GM21528 (cell line): ENCODE results near the gene CD36.

Experiments
- ATAC-seq: cut with Tn5 transposase; IDR thresholded peaks from one replicate; pipeline ENCODE4 v1.9.1; 2021; ENCODE audit warnings: mild to moderate bottlenecking, moderate library complexity; ENCODE audit not compliant: unreplicated experiment, low FRiP score

The CD36 gene

GRCh38 chr7:80623503-80624252 is 14.8 kb upstream of the CD36 start:
- no peak for ATAC-seq

DNA sequence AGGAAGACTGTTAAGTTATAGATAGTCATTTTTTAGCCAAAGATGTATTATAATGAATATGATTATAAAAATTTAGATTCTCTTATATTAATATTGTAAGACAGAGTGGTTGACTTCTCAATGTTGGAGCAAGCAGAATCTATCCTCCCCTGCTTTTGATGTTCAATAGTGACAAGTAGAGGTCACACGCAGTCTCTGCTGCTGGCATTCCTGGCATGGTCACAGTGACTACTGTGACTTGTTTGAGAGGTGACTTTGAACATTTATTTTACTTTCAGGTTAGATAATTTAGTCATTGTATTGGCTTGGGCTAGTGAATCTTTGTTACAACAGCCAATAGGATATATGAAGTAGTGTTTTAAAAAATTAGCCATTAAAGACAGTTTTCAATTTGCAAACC is 13.7 kb upstream of the CD36 start:
- no peak for ATAC-seq

DNA sequence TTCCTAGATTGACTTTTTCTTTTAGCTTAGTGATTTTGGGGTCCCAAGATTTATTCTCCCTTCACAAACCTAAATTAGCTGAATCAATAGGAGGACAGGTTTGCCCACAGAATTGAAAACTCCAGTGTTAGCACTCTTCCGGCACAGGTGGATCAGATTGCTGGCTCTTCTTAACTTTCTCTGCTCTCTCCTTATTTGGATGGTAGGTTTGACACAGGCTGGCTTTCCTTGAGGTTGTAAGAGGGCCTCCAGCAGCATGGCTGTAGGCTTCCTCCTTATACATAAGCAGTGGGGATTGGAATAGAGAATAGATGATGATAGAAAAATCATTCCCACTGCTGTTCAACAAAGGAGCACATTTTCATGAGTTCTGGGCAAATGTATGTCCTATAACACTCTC is 9.4 kb upstream of the CD36 start:
- no peak for ATAC-seq

DNA sequence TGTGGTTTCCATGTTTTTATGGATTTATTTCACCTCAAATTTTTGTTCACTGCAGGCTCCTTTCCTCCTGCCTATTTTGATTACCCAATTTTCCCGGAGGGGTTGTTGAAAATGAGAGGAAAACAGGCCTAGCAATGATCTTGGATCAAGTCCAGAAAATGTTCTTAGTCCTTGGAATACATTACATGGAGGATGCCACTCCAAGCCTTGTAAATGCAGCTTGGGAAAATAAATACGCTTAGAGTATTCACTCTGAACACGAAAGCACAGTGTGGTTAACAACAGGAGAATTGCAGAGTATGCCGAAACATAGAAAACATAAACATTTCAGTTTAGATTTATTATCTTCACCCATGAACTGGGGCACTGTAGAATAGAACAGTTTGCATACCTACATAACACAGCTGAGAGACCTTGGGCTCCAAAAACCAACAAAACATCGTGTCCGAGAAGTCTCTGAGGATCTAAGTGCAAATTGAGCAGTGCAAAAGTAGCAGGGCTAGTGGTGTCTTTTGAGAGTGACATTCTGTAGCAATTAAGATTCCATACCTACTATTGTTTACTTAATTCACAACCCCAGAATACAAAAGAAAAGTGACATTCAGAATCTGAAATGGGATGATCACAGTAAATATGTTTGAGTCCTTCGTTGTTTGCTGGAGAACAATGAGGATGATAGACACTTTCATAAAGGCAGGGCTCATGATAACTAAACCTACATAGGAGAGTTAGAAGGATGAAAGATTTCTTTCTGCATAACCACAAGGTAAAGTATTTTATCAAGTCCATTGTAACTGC is 7.6 kb upstream of the CD36 start:
- ATAC-seq, result no peak

DNA sequence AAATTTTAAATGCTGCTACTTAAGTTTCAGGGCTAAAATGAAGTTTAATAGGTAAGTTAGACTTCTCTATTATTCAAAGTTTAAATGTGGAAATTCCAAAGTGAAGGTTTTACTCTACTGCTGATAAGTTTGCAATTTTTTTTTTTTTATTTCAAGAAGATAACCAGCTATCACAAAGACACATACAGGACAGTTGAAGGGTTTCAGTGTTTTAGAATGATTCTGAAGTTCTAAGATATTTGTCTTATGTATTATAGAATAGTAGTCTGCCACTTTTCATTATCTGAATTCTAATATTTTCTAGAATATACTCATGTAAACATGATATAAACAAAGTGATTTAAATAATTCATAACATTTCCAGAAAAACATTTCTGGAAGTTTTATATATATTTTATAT is 7.0 kb upstream of the CD36 start:
- no peak for ATAC-seq

DNA sequence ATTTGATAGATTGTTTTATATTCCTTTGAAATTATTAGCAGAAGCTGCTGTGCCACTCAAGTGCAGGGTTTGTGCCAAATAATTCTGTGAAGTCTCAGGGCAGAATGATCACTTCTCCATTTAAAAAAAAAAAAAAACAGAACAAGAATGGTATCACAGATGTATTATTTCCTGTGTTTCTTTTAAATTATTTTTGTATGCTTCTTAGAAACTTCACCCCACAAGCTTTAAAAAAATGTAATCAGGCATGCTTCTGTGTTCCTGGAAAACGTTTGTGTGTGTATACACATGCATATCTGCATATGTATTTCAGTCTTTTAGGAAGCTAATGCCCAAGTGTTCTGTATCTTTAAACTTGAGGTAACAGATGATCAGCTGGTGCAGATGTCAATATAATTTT is 6.3 kb upstream of the CD36 start:
- no peak for ATAC-seq

DNA sequence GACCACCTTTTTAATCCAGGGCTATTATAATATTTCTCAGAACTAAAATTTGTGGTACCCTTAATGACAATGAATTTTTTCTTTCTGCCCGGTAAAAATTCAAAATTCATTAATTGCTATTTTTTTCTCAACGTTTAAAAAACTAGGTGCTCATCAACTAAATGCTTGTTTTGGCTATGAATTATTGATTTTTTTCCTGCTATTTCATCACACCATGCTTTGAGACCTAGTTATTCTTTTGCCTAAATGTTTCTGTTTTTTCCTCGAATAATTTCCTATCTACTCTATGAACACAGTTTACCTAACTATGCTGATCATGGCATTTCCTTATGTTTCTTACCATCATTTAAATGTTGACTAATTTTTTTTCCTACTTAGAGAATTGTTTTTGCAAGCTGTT is 5.6 kb upstream of the CD36 start:
- no peak for ATAC-seq

DNA sequence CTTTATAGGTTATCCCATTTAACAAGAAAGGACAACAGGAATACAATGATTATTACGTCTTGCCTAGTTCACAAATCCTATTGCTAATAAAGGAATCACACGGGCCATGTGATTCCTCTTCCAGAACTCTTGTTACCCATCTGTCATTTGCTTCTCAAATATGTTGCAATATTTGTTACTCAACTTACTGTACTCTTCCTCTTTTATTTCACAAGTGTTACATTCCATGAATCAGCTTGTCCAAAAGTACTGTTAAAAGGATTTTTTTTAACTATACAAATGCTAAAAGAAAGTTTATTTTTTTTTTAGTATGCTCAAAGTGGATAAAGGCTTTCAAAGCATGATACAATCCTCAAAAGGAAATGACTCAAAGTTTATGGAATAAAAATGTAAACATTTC is 3.9 kb upstream of the CD36 start:
- ATAC-seq, result no peak

- ATAC-seq, result no peak
These were observed 2.9 kb upstream of the CD36 start for GRCh38 chr7:80635533-80635932.

- no peak for ATAC-seq
These were observed 2.4 kb upstream of the CD36 start for GRCh38 chr7:80635998-80636397.

- no peak for ATAC-seq
These were observed 1.7 kb upstream of the CD36 start for GRCh38 chr7:80636709-80637108.

GRCh38 chr7:80637454-80637853 is 988 bp upstream of the CD36 start:
- ATAC-seq, result no peak

GRCh38 chr7:80639011-80639410 is 569 bp downstream of the CD36 start:
- ATAC-seq, result no peak

DNA sequence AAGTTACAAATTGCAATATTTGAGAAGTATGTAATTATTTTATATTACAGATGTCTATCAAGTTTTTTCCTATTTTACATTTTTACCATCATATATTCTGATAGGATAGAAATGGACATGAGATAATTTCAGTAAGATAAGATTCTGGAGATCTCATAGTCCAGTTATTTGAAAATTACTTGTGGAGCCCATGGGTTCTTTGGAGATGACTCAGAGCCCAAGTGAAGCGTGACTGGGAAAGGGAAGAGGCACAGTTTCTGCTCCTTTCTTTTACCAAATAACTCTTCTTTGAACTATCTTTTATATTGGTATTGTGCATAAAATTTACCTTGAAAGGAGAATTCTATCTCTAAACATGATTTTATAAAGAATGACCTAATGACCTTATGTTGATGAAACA is 2.4 kb downstream of the CD36 start:
- ATAC-seq, result no peak

GRCh38 chr7:80641548-80641947 is 3.1 kb downstream of the CD36 start:
- ATAC-seq, result no peak

DNA sequence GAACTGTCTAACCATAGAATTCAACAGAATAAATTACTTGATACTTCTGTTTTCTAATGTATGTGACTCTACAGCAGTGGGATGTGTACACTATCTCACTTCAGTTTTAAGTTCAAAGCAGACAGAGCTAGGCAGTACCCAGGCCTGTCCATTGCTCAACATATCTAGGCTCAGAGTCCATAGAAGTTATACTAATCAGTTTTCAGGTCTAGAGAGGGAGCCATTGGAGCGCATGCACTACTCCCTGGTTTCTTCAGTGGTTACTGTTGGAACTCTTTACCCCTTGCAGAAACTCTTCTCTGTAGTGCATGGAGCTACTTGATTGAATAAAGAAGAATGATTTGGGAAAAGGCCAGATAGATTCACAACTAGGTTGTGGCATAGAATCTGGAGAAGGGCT is 4.4 kb downstream of the CD36 start:
- no peak for ATAC-seq

DNA sequence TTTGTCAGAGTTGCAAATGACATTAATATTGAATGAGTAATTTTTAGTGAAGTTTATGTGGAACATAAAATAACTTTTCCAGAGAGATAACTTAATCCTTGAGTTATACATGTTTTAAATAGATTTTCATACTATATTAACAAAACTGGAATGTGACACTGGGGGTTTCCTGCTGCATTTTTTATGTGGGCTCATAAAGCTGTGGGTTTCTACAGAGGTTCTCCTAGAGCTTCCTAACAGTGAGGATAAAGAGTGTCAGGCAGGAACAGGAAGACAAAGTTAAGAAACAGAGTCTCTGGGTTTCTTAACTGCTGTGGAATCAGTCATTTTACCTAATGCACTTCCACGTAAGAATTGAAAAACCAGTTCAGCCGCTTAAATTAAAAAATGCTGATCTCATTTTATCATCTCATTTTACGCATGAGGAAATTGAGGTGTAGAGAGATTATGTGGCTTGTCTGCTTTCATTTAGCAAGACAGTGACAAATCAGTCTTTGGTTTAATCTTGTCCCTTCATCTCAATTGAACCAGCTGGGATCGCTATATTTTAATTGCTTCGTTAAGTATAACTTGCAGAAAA is 5.0 kb downstream of the CD36 start:
- no peak for ATAC-seq

DNA sequence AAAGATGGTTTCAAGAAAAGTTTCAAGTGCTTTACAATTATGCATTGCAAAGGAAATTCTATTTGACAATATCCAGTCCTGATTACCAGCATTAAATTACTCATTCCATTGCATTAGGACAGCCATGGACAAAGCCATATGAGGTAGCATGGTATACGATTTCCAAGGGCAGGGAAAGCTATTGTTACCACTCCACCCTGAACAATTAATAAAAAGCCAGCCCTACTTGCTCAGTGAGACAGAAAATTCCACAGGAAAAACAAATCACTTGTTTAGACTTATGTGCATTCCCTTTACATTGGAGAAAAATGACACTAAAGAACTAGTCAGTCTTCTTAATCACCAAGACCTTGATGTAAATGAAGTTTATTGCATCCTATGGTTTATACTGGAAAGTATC is 5.6 kb downstream of the CD36 start:
- no peak for ATAC-seq

- no peak for ATAC-seq
These were observed 7.8 kb downstream of the CD36 start for GRCh38 chr7:80646083-80646865.

DNA sequence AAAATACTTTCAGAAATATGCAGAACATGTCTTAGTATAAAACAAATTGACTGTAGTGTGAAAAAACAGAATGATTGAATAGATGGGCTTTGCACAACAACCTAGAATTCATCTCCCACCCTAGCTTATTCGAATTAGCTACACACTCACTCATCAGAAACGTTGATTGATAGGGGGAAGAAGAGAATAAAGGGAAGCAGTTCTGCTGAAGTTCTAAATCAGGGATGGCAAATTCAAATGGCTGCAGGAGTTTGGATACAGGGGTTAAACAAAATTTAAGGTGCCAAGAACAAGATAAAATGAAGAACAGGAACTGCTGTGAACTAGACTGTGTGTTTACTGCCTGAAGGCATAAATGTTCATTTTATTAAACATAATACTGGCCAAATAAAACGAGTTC is 9.0 kb downstream of the CD36 start:
- no peak for ATAC-seq

DNA sequence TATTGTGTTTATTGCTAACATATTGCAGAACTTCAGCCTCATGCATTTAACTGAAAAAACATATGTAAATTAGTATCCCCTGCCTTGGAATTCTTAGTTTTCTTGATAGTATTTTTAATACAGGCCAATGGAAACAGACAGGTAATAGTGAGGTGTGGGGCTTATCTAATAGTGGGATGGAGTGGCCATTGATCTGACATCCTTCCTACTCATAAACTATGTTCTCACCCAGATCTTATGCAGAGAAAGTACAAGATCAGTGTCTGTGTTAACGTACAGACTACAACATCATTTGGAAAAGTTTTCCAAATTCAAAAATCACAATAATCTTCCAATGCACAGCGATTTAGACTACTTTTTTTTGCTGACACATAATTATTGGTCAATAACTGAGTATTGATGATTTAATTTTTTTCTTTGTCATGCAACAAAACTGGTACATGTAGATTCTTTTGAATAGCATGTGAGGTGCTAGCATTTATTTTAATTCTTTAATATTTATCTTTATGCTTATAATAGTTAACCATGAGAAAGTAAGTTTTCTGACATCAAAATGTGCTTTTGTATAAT is 9.7 kb downstream of the CD36 start:
- ATAC-seq, result no peak
